KMS-11 (cell line): ENCODE results near the gene CDC42BPA.

ENCODE experiments used
- H2AFZ ChIP-seq: fragments of 200-600 bp; sonication (generic); 2 replicates; pipeline ENCODE4 v1.6.1; 2016; ENCODE audit warnings: antibody characterized with exemption, mixed run types, low read depth
- H3K27ac ChIP-seq: fragments of 200-600 bp; sonication (generic); 2 replicates; pipeline ENCODE4 v1.6.1; 2016; ENCODE audit warnings: mild to moderate bottlenecking, mixed run types
- H3K27me3 ChIP-seq: fragments of 200-600 bp; sonication (generic); 2 replicates; pipeline ENCODE4 v1.6.1; 2017; ENCODE audit warnings: mild to moderate bottlenecking, low read depth, mixed run types, moderate library complexity; ENCODE audit not compliant: insufficient read depth
- H3K36me3 ChIP-seq: fragments of 200-600 bp; sonication (generic); 2 replicates; pipeline ENCODE4 v1.6.1; 2017; ENCODE audit warnings: mild to moderate bottlenecking, mixed run types; ENCODE audit not compliant: insufficient read depth
- H3K4me1 ChIP-seq: fragments of 200-600 bp; sonication (generic); 2 replicates; pipeline ENCODE4 v1.6.1; 2016; ENCODE audit warnings: mild to moderate bottlenecking, low read depth, mixed run types; ENCODE audit not compliant: poor library complexity, severe bottlenecking
- H3K4me2 ChIP-seq: fragments of 200-600 bp; sonication (generic); 2 replicates; pipeline ENCODE4 v1.7.0; 2016; ENCODE audit warnings: mild to moderate bottlenecking, mixed run types
- H3K4me3 ChIP-seq: fragments of 200-600 bp; sonication (generic); IDR thresholded peaks from 2 replicates; pipeline ENCODE4 v1.6.1; 2017; ENCODE audit warnings: low read depth, low read length, mixed read lengths; ENCODE audit not compliant: insufficient read depth
- H3K79me2 ChIP-seq: fragments of 200-600 bp; sonication (generic); 2 replicates; pipeline ENCODE4 v1.6.1; 2016; ENCODE audit warnings: low read depth, mixed run types; ENCODE audit not compliant: insufficient read depth
- H3K9ac ChIP-seq: fragments of 200-600 bp; sonication (generic); 2 replicates; pipeline ENCODE4 v1.6.1; 2016; ENCODE audit warnings: mild to moderate bottlenecking, mixed run types
- H4K20me1 ChIP-seq: fragments of 200-600 bp; sonication (generic); 2 replicates; pipeline ENCODE4 v1.6.1; 2016; ENCODE audit warnings: mild to moderate bottlenecking, mixed run types; ENCODE audit not compliant: insufficient read depth
- TF ChIP-seq, protein P1 (sequence below): fragments of 200-600 bp; sonication (generic); conservative IDR thresholded peaks from 2 replicates; pipeline ENCODE4 v1.6.1; 2017; ENCODE audit warnings: low read depth, mild to moderate bottlenecking, antibody characterized with exemption, low read length, moderate library complexity, mixed read lengths

Gene CDC42BPA

DNA sequence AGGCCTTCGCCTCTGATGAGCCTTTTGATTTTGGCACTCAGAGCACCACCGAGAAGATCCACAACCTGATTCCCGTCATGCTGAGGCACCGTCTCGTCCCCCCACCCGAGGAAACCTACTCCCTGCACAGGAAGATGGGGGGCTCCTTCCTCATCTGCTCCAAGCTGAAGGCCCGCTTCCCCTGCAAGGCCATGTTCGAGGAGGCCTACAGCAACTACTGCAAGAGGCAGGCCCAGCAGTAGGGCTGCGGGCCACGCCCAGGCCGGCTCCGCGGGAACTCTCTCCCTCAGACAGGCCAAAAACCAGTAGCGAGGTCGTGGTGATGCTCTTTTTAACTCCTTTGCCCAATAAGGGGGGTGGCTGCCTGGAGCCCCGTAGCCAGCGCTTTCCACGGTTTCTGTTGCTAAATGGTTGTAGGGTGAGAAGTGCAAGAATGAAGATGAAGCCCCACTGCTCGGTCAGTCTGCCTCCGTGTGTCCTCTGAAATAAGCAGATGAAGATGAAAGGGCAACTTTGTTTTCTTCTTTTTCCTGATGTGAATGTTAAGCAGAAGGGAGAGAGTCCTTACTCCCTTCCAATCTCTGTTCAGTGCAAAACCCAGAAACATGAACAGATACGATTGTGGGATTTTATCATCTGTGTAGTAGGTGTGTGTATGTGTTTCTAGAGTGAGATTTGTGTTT, 331.7 kb downstream of the CDC42BPA start:
- TF ChIP-seq, protein P1, sequence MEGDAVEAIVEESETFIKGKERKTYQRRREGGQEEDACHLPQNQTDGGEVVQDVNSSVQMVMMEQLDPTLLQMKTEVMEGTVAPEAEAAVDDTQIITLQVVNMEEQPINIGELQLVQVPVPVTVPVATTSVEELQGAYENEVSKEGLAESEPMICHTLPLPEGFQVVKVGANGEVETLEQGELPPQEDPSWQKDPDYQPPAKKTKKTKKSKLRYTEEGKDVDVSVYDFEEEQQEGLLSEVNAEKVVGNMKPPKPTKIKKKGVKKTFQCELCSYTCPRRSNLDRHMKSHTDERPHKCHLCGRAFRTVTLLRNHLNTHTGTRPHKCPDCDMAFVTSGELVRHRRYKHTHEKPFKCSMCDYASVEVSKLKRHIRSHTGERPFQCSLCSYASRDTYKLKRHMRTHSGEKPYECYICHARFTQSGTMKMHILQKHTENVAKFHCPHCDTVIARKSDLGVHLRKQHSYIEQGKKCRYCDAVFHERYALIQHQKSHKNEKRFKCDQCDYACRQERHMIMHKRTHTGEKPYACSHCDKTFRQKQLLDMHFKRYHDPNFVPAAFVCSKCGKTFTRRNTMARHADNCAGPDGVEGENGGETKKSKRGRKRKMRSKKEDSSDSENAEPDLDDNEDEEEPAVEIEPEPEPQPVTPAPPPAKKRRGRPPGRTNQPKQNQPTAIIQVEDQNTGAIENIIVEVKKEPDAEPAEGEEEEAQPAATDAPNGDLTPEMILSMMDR, result no peak
- H3K4me1 ChIP-seq, result no peaks in the 10 kb centered on the region
- H4K20me1 ChIP-seq, result no peaks in the 10 kb centered on the region
- no peak overlapping the region for H3K9ac ChIP-seq
- no peaks in the 10 kb centered on the region for H3K27me3 ChIP-seq
- no peak overlapping the region for H2AFZ ChIP-seq
- H3K79me2 ChIP-seq, result no peaks in the 10 kb centered on the region
- H3K4me3 ChIP-seq, result no peak overlapping the region
- H3K4me2 ChIP-seq, result no peak overlapping the region
- H3K27ac ChIP-seq, result no peak overlapping the region
- no peaks in the 10 kb centered on the region; the same call in 1 of the 2 replicates for H3K36me3 ChIP-seq

DNA sequence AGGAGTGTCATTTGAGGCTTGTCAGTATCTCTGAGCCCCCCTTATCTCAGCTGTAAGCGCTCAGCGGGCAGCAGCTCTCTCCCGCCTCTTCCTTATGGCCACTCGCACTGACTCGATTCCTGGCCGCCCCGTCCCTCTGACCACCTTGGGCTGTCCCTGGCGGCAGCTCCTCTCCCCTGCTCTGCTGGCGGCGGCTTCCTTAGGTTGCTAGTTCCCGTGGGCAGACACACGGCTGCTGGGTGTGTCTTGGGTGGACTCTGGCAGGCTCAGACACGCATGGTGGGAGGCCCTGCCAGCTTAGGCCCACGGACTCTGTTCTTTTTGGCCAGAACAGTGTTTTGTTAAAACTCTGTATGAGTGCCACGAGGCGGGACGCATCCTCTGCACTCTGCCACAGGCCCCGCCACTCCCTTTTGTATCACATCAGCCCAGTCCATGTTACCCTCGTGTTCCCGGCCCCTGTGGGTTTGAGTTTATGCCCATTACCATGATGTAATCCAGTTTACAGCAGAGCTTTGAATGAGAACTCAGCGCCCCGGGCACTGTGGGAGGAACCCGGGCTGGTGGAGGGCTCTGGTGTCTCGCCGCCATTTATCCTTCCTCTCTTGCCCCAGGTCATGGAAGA, 332.3 kb downstream of the CDC42BPA start:
- Histone ChIP-seq H3K27me3 (no peaks in the 10 kb centered on the region), H4K20me1 (no peaks in the 10 kb centered on the region), H3K36me3 (no peaks in the 10 kb centered on the region; the same call in 1 of the 2 replicates), H3K4me3 (no peak overlapping the region), H3K4me1 (no peaks in the 10 kb centered on the region), H2AFZ (no peak overlapping the region), H3K27ac (no peak overlapping the region), H3K79me2 (no peaks in the 10 kb centered on the region), H3K4me2 (no peak overlapping the region), H3K9ac (no peak overlapping the region)
- TF ChIP-seq, protein P1, result no peak

DNA sequence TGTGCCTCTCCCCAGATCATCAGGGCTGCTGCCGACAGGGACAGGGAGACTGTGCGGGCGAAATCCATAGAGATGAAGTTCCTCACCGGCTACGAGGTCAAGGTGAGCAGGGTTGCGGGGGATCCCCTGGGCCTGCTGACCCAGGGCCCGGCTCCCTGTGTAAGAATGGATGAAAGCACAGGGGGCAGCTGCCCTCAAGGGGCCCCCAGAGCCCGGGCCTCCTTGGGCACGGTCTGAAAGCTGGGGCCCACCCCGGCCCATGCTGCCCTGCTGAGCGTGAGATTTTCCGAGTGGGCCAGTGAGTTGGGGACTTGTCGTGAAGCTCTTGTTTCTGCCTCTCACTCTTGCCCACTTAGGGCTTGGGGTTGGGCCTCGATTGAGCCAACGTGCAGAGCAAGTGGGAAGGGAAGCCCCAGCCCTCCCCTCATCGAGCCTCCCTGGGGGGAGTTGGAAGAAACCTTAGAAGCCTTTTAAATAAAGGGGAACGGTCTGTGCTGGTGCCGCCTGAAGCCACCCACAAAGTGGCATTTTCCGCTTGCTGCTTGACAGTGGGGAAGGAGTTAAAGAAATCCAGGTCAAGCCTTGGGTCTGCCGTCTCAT, 333.0 kb downstream of the CDC42BPA start:
- no peaks in the 10 kb centered on the region for H3K4me1 ChIP-seq
- TF ChIP-seq, protein P1, result no peak
- no peak overlapping the region for H3K4me2 ChIP-seq
- no peak overlapping the region for H2AFZ ChIP-seq
- no peak overlapping the region for H3K4me3 ChIP-seq
- H4K20me1 ChIP-seq, result no peaks in the 10 kb centered on the region
- H3K79me2 ChIP-seq, result no peaks in the 10 kb centered on the region
- H3K9ac ChIP-seq, result no peak overlapping the region
- H3K27ac ChIP-seq, result no peak overlapping the region
- no peaks in the 10 kb centered on the region; the same call in 1 of the 2 replicates for H3K36me3 ChIP-seq
- no peaks in the 10 kb centered on the region for H3K27me3 ChIP-seq

DNA sequence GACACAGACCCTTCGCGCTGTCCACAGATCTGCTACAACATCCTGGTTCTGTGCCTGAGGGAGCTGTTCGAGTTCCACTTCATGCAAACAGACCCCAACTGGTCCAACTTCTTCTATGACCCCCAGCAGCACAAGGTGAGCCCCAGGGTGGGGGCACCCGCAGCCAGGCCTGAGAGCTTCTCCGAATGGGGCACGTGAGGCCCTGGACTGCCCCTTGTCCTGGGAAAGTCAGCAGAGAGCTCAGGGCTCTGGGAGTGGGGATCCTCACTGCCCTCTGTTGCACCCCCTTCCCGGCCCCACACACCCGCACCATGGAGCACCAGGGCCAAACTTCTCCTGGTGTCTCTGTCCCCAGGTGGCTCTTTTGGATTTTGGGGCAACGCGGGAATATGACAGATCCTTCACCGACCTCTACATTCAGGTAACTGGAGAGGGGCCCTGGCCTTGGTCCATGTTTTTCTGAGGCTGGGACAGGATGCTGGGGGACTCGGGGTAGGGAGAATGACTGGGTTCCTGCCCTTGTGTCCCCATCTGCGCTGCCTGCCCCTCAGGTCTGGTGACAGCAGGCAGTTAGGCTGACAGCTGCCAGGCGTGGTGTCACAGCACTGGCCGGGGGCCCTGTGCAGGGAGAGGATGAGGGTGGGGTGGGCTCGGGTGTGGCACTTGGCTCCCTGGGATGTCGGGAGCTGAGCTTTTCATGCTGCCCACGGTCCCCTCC, 333.6 kb downstream of the CDC42BPA start:
- no peaks in the 10 kb centered on the region; the same call in 1 of the 2 replicates for H3K36me3 ChIP-seq
- H4K20me1 ChIP-seq, result no peaks in the 10 kb centered on the region
- no peaks in the 10 kb centered on the region for H3K27me3 ChIP-seq
- no peak overlapping the region for H3K9ac ChIP-seq
- H3K4me3 ChIP-seq, result no peak overlapping the region
- no peaks in the 10 kb centered on the region for H3K4me1 ChIP-seq
- no peaks in the 10 kb centered on the region for H3K79me2 ChIP-seq
- TF ChIP-seq, protein P1, result no peak
- no peak overlapping the region for H3K4me2 ChIP-seq
- no peak overlapping the region for H2AFZ ChIP-seq
- H3K27ac ChIP-seq, result no peak overlapping the region
